DMS79 (cell line): ENCODE measurements around the gene APOC1.
A peak's percentile ranks its signal among the peaks of the same experiment; 100 is the strongest.
"Not testable (repeated sequence)": the region's sequence is repeated elsewhere in the genome, so short reads cannot be mapped to it uniquely, and the experiment has no call there.

ENCODE experiments used
- DNase-seq: peaks from one replicate; lab custom pipeline; 2025; lab: John Stamatoyannopoulos, UW

The APOC1 gene

GRCh38 chr19:44913512-44914432, 636 bp upstream of the APOC1 start:
- DNase-seq = not testable (repeated sequence)

- DNase-seq = no peak
These were observed 9.9 kb downstream of the APOC1 start for GRCh38 chr19:44924243-44924725.

GRCh38 chr19:44925114-44925891, 10.9 kb downstream of the APOC1 start:
- DNase-seq = peak; percentile 10

- DNase-seq = not testable (repeated sequence)
These were observed 12.1 kb downstream of the APOC1 start for GRCh38 chr19:44926245-44927077.

GRCh38 chr19:44927746-44928145, 13.3 kb downstream of the APOC1 start:
- DNase-seq = no peak

- no peak for DNase-seq
These were observed 15.7 kb downstream of the APOC1 start for GRCh38 chr19:44930088-44930487.

- no peak for DNase-seq
These were observed 17.1 kb downstream of the APOC1 start for GRCh38 chr19:44931541-44931940.

GRCh38 chr19:44939668-44940067, 25.3 kb downstream of the APOC1 start:
- DNase-seq = no peak

- DNase-seq = no peak
These were observed 27.7 kb downstream of the APOC1 start, which contains the start of gene APOC4 for GRCh38 chr19:44942067-44942571. Gene APOC4 (plus strand): TSS chr19:44942237. CDS start chr19:44942278, 41 bp downstream.

GRCh38 chr19:44943801-44944249, 29.4 kb downstream of the APOC1 start:
- DNase-seq = no peak

GRCh38 chr19:44947041-44947581, 32.7 kb downstream of the APOC1 start:
- no peak for DNase-seq

GRCh38 chr19:44948237-44948636, 33.8 kb downstream of the APOC1 start:
- DNase-seq = no peak

GRCh38 chr19:44948763-44949374, 34.5 kb downstream of the APOC1 start:
- DNase-seq = no peak

GRCh38 chr19:44949550-44949949, 35.1 kb downstream of the APOC1 start:
- no peak for DNase-seq

GRCh38 chr19:44951179-44952159, 37.1 kb downstream of the APOC1 start:
- peak; percentile 25 for DNase-seq

GRCh38 chr19:44954278-44954648, 39.9 kb downstream of the APOC1 start:
- no peak for DNase-seq

- peak; percentile 85 for DNase-seq
These were observed 40.5 kb downstream of the APOC1 start, which contains the start of gene CLPTM1 for GRCh38 chr19:44954649-44955504. Gene CLPTM1 (plus strand): TSS chr19:44955380. CDS start chr19:44955396, 16 bp downstream.
